GM19238 (cell line): Measurements from ENCODE around the gene PEX11B.

Source experiments
- DNase-seq: peaks from one replicate; pipeline ENCODE4 v3.0.0; 2011; ENCODE audit warnings: low spot score; ENCODE audit not compliant: insufficient read length

PEX11B gene

GRCh38 chr1:145908653-145909052 is 9.9 kb downstream of the PEX11B start:
- no peak for DNase-seq

- no peak for DNase-seq
Observed at GRCh38 chr1:145906954-145907753, 11.4 kb downstream of the PEX11B start.

- no peak for DNase-seq
Observed at GRCh38 chr1:145901312-145902021, 17.1 kb downstream of the PEX11B start.

GRCh38 chr1:145898756-145899155 is 19.8 kb downstream of the PEX11B start:
- no peak for DNase-seq

GRCh38 chr1:145897969-145898368 is 20.5 kb downstream of the PEX11B start:
- no peak for DNase-seq

GRCh38 chr1:145895471-145895870 is 23.0 kb downstream of the PEX11B start:
- DNase-seq, result no peak

- DNase-seq, result no peak
Observed at GRCh38 chr1:145893306-145894055, 25.0 kb downstream of the PEX11B start.

GRCh38 chr1:145892486-145893087 is 25.9 kb downstream of the PEX11B start:
- no peak for DNase-seq

GRCh38 chr1:145891587-145892485 is 26.7 kb downstream of the PEX11B start:
- peak; percentile 61 for DNase-seq

- no peak for DNase-seq
Observed at GRCh38 chr1:145891143-145891542, 27.4 kb downstream of the PEX11B start.

GRCh38 chr1:145889722-145890121 is 28.8 kb downstream of the PEX11B start:
- DNase-seq, result no peak

- DNase-seq, result no peak
Observed at GRCh38 chr1:145887631-145888030, 30.9 kb downstream of the PEX11B start.

- DNase-seq, result no peak
Observed at GRCh38 chr1:145886816-145887215, 31.7 kb downstream of the PEX11B start.

- DNase-seq, result no peak
Observed at GRCh38 chr1:145886390-145886789, 32.1 kb downstream of the PEX11B start.

GRCh38 chr1:145885738-145886287 is 32.7 kb downstream of the PEX11B start, which contains the start of gene ANKRD35:
ANKRD35 (minus strand) TSS chr1:145885866; CDS start chr1:145885758, 108 bp downstream.
- peak; percentile 98 for DNase-seq

GRCh38 chr1:145884675-145885074 is 33.8 kb downstream of the PEX11B start:
- no peak for DNase-seq

GRCh38 chr1:145879775-145880174 is 38.7 kb downstream of the PEX11B start:
- DNase-seq, result no peak

GRCh38 chr1:145878724-145879123 is 39.8 kb downstream of the PEX11B start:
- DNase-seq, result no peak

- DNase-seq, result no peak
Observed at GRCh38 chr1:145877923-145878486, 40.5 kb downstream of the PEX11B start.

GRCh38 chr1:145874646-145875045 is 43.9 kb downstream of the PEX11B start:
- DNase-seq, result no peak
